Activated CD8-positive, alpha-beta memory T cell treated with anti-CD3 and anti-CD28 coated beads, Interleukin-2, amount 50 U/mL, for 4 hours (primary cell): ENCODE data around the gene FLT1.

Experiments
- DNase-seq: peaks from one replicate; pipeline ENCODE4 v3.0.0-alpha.2; 2020

The FLT1 gene

DNA sequence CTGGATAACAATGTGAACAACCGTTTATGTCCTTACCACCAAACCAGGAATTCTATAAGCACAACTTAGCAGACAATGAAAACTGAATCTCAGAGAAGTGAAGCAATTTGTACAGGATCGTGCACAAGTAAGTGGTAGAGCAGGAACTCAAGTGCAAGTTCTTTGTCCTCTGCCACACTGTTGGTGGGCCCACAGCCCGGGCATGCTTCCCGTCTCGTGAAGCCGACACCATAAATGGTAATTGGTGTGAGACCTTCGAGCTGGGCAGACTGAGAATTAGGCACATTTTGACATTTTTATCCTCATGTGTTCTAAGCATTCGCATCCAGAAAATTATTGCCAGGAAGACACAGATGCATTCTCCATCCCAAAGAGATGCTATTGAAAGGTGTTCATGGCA lies 27.9 kb upstream of the FLT1 start:
- no peak for DNase-seq

GRCh38 chr13:28513745-28514144 lies 18.8 kb upstream of the FLT1 start:
- DNase-seq = no peak

- no peak for DNase-seq
Measured at GRCh38 chr13:28510542-28510941, 15.6 kb upstream of the FLT1 start.

DNA sequence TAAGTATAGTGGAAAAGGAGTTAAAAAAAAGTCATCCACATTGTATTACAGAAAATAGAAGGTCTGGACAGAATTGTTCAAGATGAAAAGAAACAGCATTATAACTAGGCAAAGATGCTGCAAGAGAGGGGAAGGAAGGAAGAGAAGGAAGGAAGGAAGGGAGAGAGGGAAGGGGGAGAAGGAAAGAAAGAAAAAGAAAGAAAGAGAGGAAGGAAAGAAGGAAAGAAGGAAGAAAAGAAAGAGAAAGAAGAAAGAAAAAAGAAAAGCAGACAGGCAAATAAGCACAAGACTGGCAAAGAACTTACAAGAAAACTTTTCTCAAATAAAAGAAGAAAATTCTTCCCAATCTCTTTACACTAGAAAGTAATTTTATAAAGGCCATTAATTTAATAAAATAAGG lies 15.1 kb upstream of the FLT1 start:
- no peak for DNase-seq

DNA sequence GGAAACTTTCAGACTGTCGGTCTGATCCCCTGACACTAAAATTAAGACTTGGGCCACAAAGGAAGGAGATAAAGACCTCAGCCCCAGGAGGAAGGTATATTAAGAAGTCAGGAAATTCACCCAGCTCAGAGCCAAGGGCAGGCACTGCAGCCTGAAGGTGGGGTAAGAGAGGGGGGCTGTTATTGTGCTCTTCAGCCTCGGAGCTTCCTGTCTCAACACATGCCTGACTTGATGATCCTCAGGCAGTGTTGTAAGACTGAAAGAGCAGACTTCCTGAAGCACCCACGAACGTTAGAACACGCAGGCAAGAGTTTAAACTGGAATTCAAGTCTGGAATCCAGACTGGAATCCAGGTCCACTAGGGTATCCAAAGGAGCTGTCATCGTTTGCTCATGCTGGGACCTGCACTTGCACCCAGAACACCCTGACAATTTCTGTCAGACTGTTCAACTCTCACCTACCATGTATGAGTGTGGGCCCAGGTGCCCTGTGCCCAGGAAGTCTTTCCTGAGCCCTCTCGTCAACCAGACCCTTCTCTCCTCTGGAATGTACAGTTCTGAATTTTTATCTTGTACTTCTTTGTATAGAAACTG lies 10.7 kb upstream of the FLT1 start:
- no peak for DNase-seq

GRCh38 chr13:28503182-28503967 lies 8.4 kb upstream of the FLT1 start:
- DNase-seq = no peak

- no peak for DNase-seq
Measured at GRCh38 chr13:28501547-28501946, 6.6 kb upstream of the FLT1 start.

GRCh38 chr13:28499609-28500008 lies 4.7 kb upstream of the FLT1 start:
- no peak for DNase-seq

GRCh38 chr13:28498481-28499115 lies 3.7 kb upstream of the FLT1 start:
- DNase-seq = no peak

- DNase-seq = no peak
Measured at GRCh38 chr13:28497143-28497876, 2.4 kb upstream of the FLT1 start.

- DNase-seq = no peak
Measured at GRCh38 chr13:28496188-28496564, 1.2 kb upstream of the FLT1 start.

DNA sequence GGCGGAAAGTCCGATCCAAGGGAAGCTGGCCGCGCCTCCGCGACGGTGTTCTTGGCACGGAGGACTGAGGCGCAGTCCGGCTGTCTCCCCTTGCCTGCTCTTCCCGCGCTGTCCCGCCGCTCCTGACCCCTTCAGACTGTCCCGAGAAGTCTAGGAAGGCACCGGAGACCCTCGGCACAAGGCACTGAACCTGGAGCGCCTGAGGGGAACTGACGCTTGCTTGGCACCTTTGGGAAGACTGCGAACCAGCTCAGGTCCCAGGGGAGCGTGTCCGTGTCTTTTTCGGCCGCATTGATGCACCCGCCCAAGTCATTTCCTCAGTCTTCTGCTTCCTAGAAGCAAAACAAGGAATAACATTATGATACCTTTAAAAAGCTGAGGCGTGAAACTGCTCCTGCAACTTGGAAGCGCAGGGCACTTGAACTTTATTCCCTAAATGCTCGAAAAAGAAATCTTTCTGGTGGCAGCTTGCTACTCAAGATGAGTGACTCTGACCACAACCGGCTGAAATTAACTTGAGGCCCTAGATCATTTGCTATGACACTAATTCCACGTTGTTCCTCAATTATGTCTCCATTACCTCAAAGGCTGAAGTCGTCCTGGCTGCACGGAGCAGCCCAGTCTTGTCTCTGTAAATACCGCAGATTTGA lies 735 bp upstream of the FLT1 start:
- no peak for DNase-seq

GRCh38 chr13:28494504-28494777 lies 487 bp downstream of the FLT1 start:
- DNase-seq = no peak

GRCh38 chr13:28493740-28494503 lies 1.0 kb downstream of the FLT1 start:
- DNase-seq = no peak

GRCh38 chr13:28492569-28493367 lies 2.2 kb downstream of the FLT1 start:
- peak; percentile 36 for DNase-seq

DNA sequence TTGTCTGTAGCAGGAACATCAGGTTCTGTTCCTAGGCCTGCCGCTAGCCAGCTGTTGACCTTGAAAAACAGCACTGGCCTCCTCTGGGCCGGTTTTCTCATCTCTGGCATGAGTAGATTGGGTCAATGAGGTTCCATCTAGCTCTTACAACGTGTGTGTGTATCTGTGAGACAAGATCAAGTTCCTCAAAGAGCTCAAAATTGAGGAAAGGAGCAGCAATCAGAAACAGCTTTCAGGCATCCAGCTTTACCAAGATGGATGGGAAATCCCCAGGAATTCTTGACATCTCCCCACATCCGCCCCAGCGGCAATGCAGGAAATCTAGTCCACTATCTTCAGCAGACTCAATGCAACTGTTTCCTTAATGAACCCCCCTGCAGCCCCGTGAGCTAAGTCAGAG lies 4.9 kb downstream of the FLT1 start:
- DNase-seq = no peak

DNA sequence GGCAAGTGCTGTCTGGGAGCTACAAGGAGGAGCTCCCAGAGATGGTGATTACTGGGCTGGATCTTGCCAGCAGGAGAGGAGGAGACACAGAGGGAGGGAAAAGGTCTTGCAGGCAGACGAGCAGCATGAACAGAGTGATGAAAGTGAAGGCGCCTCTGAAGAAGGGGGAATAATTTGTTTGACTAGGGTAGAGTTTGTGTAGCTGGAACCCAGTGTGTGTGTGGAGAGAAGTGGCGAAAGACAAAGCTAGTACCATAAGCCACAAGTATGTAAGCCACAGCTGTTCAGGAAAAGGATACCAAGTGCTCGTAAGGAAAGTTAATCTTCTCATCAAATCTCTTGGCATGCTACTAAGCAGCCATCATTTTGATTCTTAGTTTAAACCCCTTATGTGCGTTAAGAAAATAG lies 5.4 kb downstream of the FLT1 start:
- no peak for DNase-seq

DNA sequence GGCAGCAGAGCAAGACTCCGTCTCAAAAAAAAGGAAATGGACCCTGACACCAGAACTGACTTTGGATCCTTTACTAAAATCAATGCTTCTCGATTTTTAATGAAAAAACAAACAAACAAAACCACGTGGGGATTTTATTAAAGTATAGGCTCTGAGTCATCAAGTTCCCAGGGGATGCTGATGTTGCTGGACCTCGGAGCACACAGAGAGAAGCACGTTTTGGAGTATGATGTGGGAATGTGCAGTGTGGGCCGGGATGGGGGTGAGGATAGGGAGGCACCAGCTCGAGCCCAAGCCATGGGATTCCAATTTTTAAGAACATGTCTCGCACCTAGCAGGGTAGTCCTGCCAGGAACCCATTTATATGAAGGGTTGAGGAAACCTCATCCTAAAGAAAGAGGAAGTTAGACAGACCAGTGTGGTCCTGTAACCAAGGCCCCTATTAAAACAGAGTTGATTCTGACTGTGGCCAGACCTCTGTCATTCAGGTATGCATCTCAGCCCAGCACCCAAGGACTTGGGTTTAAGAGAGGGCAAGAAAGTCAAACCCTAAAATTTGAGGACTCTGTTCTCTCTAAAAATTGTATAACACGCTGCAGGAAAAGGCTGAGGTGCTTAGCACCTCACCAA lies 6.4 kb downstream of the FLT1 start:
- DNase-seq = no peak

- DNase-seq = no peak
Measured at GRCh38 chr13:28485996-28486543, 8.9 kb downstream of the FLT1 start.

- DNase-seq = no peak
Measured at GRCh38 chr13:28485551-28485950, 9.4 kb downstream of the FLT1 start.

- DNase-seq = no peak
Measured at GRCh38 chr13:28485097-28485496, 9.8 kb downstream of the FLT1 start.
